Measurements from ENCODE around the gene SENP5. TPM values are rescaled to one million over a fixed set of nuclear protein-coding genes. Genes with fewer than 3 reads are reported as not detected.

SENP5 gene
- total RNA-seq, 1 donor from 2014 or later = 47.3 TPM

DNA sequence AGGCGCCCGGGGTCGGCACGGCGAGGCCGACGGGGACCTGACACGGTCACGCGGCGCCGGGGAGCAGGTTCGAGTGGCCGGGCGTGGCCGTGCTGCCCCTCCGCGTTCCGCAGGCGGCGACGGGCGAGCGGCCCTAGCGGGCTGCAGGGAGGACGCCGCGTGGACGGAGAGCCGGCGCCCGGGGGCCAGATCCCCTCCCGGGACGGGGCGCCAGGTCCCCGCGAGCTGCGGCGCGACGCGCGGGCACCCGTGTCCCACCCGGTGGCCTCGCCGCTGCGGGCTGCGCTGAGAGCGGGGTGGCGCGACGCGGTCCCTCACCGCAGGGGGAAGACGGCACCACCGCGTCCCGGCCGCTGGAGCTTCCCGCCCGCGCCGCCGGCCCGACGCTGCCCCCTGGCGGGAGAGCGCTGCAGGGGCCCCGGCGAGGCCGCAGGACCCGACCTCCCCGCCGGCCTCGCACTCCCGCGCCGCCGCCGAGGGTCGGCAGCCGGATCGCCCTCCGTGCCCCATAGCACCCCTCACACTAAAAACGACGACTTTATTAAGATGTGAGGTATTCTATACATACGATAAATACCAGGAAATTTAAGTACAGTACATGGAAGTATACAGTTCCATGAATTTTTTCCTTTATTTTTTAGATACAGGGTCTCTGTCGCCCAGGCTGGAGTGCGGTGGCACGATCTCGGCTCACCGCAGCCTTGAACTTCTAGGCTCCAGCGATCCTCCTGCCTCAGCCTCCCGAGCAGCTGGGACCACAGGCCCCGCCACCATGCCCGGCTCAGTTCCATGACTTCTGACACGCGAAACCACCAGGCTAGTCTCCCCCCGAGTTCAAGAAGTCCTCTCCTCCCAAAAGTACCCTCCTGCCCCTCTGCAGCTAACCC is 102.2 kb downstream of the SENP5 start:
- peak; percentile 75 for TF ChIP-seq CTCF (IDR thresholded peaks at IDR 0.05; ENCODE audit: unreplicated experiment)
- Mint-ChIP-seq H3K27ac (no peak overlapping the region), H3K4me3 (peak overlapping the region; percentile 60), H3K4me1 (no peaks in the 10 kb centered on the region), H3K27me3 (ENCODE audit: low read depth) (peaks cover 52% of the 10 kb centered on the region), H3K9me3 (no peaks in the 10 kb centered on the region), H3K36me3 (no peaks in the 10 kb centered on the region)
- DNase-seq (ENCODE audit: low spot score in 2 of 2, unreplicated experiment in 2 of 2) = peak; percentile 59 to 82

DNA sequence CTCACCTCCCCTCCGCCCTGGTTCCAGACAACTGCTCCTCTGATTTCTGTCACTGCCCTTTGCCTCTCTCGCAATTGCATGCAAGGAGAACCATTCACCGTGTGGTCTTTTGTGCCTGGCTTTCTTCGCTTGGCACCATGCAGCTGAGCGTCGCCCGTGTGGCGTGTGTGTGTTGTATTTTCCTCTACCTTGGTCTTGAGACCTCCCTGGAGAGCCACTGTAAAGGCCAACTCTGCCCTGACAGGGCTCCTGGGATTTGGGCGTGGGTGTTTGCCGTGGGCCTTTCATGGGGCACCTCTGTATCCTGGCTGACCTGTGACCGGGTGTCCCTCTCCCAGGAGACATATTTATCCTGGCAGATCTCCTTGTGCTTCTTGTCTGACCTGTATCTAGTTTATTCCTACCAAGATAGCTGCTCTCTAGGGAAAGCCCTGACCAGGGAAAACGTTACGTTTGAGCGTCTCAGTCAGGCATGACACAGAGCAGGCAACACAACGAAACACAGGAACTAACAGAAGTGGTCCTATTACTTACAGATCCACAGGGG is 102.9 kb downstream of the SENP5 start:
- Mint-ChIP-seq H3K9me3 (no peaks in the 10 kb centered on the region), H3K4me3 (peak overlapping the region; percentile 60), H3K36me3 (no peaks in the 10 kb centered on the region), H3K4me1 (no peaks in the 10 kb centered on the region), H3K27me3 (ENCODE audit: low read depth) (peaks cover 45% of the 10 kb centered on the region), H3K27ac (no peak overlapping the region)
- no peak for DNase-seq (ENCODE audit: low spot score in 2 of 2, unreplicated experiment in 2 of 2)
- no peak for TF ChIP-seq CTCF (IDR thresholded peaks at IDR 0.05; ENCODE audit: unreplicated experiment)

GRCh38 chr3:196971094-196971698 is 103.5 kb downstream of the SENP5 start:
- peaks cover 40% of the 10 kb centered on the region for H3K27me3 Mint-ChIP-seq (ENCODE audit: low read depth)
- no peaks in the 10 kb centered on the region for H3K4me1 Mint-ChIP-seq
- no peak for DNase-seq (ENCODE audit: low spot score in 2 of 2, unreplicated experiment in 2 of 2)
- no peaks in the 10 kb centered on the region for H3K9me3 Mint-ChIP-seq
- TF ChIP-seq CTCF (IDR thresholded peaks at IDR 0.05; ENCODE audit: unreplicated experiment) = no peak
- H3K27ac Mint-ChIP-seq = no peak overlapping the region
- H3K4me3 Mint-ChIP-seq = no peak overlapping the region
- no peaks in the 10 kb centered on the region for H3K36me3 Mint-ChIP-seq

DNA sequence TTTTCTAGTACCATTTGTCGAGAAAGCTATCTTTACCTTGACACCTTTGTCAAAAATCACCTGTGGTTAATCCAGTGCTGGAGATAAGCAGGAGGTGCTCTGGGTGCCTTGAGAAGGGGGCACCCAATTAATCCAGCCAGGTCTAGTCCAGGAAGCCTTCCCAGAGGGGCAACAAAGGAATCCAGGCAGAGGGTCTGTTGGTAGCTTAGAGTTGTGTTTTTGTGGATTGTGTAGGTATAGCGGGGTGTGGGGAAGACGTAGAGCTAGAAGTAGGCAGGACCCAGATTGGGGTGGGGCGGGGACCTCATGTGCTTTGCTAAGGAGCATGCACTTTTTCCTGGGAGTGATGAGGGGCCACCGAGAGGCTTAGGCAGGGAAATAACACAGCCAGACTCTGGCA is 106.9 kb downstream of the SENP5 start:
- Mint-ChIP-seq H3K4me3 (no peak overlapping the region), H3K4me1 (no peaks in the 10 kb centered on the region), H3K27me3 (ENCODE audit: low read depth) (peaks cover 20% of the 10 kb centered on the region), H3K27ac (no peak overlapping the region), H3K9me3 (no peaks in the 10 kb centered on the region), H3K36me3 (no peaks in the 10 kb centered on the region)
- TF ChIP-seq CTCF (IDR thresholded peaks at IDR 0.05; ENCODE audit: unreplicated experiment) = no peak
- no peak for DNase-seq (ENCODE audit: low spot score in 2 of 2, unreplicated experiment in 2 of 2)

DNA sequence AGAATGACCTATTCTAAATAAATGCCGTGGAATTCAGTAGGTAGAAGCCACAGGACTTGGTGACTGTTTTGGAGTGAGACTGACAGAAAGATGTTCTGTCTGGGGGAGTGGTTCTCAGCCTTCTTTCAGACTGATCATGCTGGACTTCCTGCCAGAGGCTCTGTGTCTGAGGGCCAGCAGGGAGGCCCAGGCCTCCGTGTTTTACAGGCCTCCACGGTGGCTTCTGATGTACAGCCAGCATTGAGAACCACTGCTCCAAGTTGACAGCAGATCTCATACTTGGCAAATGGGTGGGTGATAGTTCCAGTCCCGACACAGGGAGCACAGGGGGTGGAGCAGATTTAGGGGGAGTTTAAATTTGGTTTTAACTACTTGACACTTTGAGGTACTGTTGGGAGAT is 107.6 kb downstream of the SENP5 start:
- DNase-seq (ENCODE audit: low spot score in 2 of 2, unreplicated experiment in 2 of 2) = no peak
- TF ChIP-seq CTCF (IDR thresholded peaks at IDR 0.05; ENCODE audit: unreplicated experiment) = no peak
- Mint-ChIP-seq H3K4me1 (no peaks in the 10 kb centered on the region), H3K27ac (no peak overlapping the region), H3K4me3 (no peak overlapping the region), H3K36me3 (no peaks in the 10 kb centered on the region), H3K27me3 (ENCODE audit: low read depth) (peaks cover 15% of the 10 kb centered on the region), H3K9me3 (no peaks in the 10 kb centered on the region)

Data from mesothelial cell of epicardium (in vitro differentiated cells).